ENCODE results near the gene ZNF672.

The ZNF672 gene

DNA sequence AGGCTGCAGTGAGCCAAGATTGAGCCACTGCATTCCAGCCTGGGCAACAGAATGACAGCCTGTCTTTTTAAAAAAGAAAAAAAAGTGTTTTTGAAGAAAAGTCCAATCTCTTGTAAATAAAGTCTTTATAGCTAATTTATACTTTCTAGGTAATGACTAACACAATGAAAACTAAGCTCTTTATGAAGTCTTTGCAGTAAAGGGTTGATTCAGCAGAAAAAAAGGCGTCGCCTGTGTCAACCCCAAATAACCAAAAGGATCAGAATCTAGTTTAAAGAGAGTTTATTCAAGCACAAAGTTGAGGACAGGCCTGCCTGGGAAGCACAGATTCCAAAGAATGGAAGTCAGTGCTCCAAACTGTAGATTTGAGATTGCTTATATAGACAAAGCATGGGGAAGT lies 53.7 kb downstream of the ZNF672 start:
- ATAC-seq (ENCODE audit: low read depth) (no peak), DNase-seq (ENCODE audit: low spot score) (no peak)
- no peak overlapping the region for H3K4me3 ChIP-seq (ENCODE audit: severe bottlenecking)
- no peaks in the 10 kb centered on the region for H3K9me3 ChIP-seq (ENCODE audit: severe bottlenecking)
- H3K36me3 ChIP-seq (ENCODE audit: low read depth): no peaks in the 10 kb centered on the region
- no peaks in the 10 kb centered on the region for H3K27me3 ChIP-seq (ENCODE audit: insufficient read depth, poor library complexity, severe bottlenecking)
- H3K27ac ChIP-seq (ENCODE audit: poor library complexity, severe bottlenecking): no peak overlapping the region
- H3K4me1 ChIP-seq (ENCODE audit: insufficient read depth, poor library complexity, severe bottlenecking): no peaks in the 10 kb centered on the region
- no peak for TF ChIP-seq CTCF (IDR thresholded peaks at IDR 0.05; ENCODE audit: poor library complexity, severe bottlenecking)

DNA sequence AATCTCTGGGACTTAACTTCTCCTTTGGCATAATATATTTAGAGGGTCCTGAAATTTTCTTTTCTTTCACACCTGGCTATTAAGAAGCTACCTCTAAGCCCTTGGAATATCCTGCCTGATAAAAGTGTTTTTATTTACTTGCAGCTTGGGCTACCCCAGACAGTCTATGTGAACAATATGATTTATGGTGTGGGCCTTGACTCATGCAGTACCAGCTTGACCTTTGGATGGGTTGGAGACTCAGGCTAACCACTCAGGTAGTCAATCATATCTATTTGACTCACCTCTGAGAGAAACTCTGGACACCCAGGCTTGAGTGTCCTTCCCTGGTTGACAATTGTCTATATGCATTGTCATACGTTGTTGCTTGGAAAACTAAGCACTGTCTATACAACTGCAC lies 54.6 kb downstream of the ZNF672 start:
- ATAC-seq (ENCODE audit: low read depth) (no peak), DNase-seq (ENCODE audit: low spot score) (no peak)
- H3K9me3 ChIP-seq (ENCODE audit: severe bottlenecking): no peaks in the 10 kb centered on the region
- no peaks in the 10 kb centered on the region for H3K27me3 ChIP-seq (ENCODE audit: insufficient read depth, poor library complexity, severe bottlenecking)
- H3K4me1 ChIP-seq (ENCODE audit: insufficient read depth, poor library complexity, severe bottlenecking): no peaks in the 10 kb centered on the region
- no peak overlapping the region for H3K4me3 ChIP-seq (ENCODE audit: severe bottlenecking)
- H3K27ac ChIP-seq (ENCODE audit: poor library complexity, severe bottlenecking): no peak overlapping the region
- TF ChIP-seq CTCF (IDR thresholded peaks at IDR 0.05; ENCODE audit: poor library complexity, severe bottlenecking): no peak
- H3K36me3 ChIP-seq (ENCODE audit: low read depth): no peaks in the 10 kb centered on the region

DNA sequence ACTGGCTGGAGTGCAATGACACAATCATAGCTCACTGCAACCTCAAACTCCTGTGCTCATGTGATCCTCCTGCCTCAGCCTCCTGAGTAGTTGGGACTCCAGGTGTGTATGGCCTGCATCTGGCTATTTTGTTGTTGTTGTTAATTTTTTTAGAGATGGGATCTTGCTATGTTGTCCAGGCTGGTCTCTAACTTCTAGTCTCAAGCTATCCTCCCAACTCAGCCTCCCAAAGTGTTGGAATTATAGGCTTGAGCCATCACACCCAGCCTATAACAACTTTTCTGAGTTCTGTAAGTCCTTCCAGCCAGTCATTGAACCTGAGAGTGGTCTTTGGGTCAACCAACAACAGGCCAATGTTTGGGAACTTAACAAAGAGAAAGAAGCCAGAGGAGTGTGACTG lies 56.8 kb downstream of the ZNF672 start:
- no peaks in the 10 kb centered on the region for H3K9me3 ChIP-seq (ENCODE audit: severe bottlenecking)
- no peak for TF ChIP-seq CTCF (IDR thresholded peaks at IDR 0.05; ENCODE audit: poor library complexity, severe bottlenecking)
- no peak for ATAC-seq (ENCODE audit: low read depth)

DNA sequence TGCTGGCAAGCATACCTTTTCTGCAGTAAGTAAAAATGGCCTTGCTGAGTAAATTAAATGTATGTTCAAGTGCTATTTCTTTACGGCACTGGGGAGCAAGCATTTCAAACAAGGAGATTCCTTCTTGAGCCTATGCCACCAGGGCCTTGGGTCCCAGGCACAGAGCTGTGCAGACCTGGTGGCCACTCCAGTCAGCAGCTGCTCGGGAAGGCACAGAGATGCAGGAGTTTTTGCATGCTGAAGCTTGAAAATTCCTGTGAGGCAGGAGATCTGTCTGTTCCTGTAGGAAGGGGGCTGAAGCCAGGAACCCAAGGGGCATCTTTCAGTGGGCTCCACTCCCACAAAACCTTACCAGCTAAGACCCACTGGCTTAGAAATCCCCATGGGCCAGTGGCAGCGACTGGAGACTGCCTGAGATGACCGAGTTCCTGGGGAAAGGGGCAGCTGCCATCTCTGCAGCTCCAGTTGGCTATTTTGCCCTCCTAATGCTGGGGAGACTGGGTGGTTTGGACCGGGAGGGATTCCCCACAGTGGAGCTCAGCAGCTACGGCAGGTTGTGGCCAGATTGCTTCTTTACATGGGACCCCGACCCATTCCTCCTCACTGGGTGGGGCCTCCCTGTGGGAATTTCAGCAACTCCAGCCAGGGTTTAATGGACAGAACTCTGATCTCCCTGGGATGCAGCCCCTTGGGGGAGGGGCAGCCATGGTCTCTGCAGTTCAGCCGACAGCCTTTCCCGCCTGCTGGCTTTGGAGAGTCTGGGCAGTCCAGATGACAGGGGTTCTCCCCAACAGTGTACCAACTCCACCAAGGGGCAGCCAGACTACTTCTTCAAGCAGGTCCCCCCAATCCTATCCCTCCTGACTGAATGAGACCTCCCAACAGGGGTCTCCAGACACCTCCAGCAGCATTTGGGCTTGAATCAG lies 59.7 kb downstream of the ZNF672 start:
- Histone ChIP-seq H3K4me3 (ENCODE audit: severe bottlenecking) (no peak overlapping the region), H3K36me3 (ENCODE audit: low read depth) (no peaks in the 10 kb centered on the region), H3K4me1 (ENCODE audit: insufficient read depth, poor library complexity, severe bottlenecking) (no peaks in the 10 kb centered on the region), H3K27me3 (ENCODE audit: insufficient read depth, poor library complexity, severe bottlenecking) (no peaks in the 10 kb centered on the region), H3K27ac (ENCODE audit: poor library complexity, severe bottlenecking) (no peak overlapping the region), H3K9me3 (ENCODE audit: severe bottlenecking) (no peaks in the 10 kb centered on the region)
- DNase-seq (ENCODE audit: low spot score) (no peak), ATAC-seq (ENCODE audit: low read depth) (no peak)
- no peak for TF ChIP-seq CTCF (IDR thresholded peaks at IDR 0.05; ENCODE audit: poor library complexity, severe bottlenecking)

More for the DNA sequence above, 56.8 kb downstream of the ZNF672 start:
- Histone ChIP-seq H3K4me1 (ENCODE audit: insufficient read depth, poor library complexity, severe bottlenecking) (no peaks in the 10 kb centered on the region), H3K36me3 (ENCODE audit: low read depth) (no peaks in the 10 kb centered on the region), H3K27ac (ENCODE audit: poor library complexity, severe bottlenecking) (no peak overlapping the region), H3K4me3 (ENCODE audit: severe bottlenecking) (no peak overlapping the region), H3K27me3 (ENCODE audit: insufficient read depth, poor library complexity, severe bottlenecking) (no peaks in the 10 kb centered on the region)
- DNase-seq (ENCODE audit: low spot score): no peak

Measured in RWPE2 (cell line).